Measurements from ENCODE around the gene ADAMTS7.
"Not testable (repeated sequence)": the region's sequence is repeated elsewhere in the genome, so short reads cannot be mapped to it uniquely, and the experiment has no call there.

Gene ADAMTS7

DNA sequence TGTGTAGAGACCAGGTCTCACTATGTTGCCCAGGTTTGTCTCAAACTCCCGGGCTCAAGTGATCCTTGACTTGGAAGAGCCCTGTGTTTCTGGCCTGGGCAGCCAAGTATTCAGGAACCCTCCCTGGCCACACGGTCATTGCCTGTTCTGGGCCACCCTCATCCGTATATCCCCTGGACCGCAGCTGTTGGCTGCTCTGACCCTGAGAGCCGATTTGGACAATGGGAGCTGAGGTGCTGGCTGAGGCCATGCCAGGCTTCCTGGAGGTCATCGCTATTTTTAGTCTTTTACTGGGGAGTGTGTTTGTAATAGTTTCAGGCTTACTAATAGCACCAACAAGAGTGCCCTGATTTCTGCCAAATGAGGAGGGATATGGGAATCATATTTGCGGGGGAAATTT is 60.7 kb downstream of the ADAMTS7 start:
- DNase-seq: no peak

DNA sequence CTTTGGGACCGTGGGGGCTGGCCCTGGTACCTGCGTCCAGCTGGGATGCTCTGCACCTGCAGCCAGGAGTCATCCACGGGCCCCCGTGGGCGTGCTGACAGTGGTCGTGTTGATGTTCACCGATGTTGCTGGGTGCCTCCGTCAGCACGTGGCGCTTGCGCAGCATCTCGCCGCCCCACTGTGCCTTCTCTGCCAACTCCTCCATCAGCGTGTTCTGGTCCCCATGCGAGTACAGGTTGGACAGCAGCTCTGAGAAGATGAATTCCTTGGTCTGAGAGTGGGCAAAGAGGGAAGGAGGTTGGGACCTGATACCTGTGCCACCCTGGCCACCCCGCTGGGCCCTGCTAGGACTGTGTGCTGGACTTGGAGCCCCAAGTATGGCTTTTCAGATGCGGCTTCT is 61.4 kb downstream of the ADAMTS7 start:
- DNase-seq: no peak

DNA sequence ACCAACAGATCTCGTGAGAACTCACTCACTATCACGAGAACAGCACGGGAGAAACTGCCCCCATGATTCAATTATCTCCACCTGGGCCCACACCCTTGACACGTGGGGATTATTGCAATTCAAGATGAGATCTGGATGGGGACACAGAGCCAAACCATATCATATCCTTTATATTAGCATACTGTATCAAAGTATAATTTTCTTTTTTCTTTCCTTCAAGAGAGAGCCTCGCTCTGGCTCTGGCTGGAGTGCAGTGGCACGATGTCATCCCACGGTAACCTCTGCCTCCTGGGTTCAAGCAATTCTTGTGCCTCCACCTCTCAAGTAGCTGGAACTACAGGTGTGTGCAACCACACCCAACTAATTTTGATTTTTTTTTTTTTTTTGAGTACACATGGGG is 63.4 kb downstream of the ADAMTS7 start:
- DNase-seq: not testable (repeated sequence)

DNA sequence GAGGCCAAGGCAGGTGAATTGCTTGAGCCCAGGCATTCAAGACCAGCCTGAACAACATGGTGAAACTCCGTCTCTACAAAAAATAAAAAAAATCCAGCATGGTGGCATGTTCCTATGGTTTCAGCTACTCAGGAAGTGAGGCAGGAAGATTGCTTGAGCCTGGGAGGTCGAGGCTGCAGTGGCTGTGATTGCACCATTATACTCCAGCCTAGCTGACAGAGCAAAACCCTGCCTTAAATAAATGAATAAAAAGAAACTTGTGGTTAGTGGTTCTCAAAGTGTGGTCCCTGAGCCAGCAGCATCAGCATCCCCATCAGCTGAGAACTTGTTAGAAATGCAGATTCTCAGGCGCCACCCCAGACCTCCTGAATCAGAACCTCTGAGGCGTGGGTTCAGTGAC is 69.6 kb downstream of the ADAMTS7 start:
- not testable (repeated sequence) for DNase-seq

DNA sequence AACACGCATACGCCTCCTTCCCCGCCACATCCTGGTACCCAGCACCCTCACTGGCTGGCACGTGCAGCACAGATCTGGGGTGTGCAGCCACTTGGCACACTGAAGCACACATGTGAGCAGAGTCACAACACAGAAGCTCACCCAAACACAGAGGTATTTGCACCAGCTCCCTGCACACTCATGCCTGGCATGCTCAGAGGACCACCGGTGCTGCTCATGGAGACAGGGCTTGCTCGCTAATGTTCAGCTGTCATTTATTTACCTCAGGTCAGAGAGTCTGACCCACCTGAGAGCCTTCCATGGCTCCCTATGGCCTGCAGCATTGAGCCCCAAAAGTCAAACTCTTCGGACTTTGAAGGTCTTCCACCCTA is 70.4 kb downstream of the ADAMTS7 start:
- no peak for DNase-seq

DNA sequence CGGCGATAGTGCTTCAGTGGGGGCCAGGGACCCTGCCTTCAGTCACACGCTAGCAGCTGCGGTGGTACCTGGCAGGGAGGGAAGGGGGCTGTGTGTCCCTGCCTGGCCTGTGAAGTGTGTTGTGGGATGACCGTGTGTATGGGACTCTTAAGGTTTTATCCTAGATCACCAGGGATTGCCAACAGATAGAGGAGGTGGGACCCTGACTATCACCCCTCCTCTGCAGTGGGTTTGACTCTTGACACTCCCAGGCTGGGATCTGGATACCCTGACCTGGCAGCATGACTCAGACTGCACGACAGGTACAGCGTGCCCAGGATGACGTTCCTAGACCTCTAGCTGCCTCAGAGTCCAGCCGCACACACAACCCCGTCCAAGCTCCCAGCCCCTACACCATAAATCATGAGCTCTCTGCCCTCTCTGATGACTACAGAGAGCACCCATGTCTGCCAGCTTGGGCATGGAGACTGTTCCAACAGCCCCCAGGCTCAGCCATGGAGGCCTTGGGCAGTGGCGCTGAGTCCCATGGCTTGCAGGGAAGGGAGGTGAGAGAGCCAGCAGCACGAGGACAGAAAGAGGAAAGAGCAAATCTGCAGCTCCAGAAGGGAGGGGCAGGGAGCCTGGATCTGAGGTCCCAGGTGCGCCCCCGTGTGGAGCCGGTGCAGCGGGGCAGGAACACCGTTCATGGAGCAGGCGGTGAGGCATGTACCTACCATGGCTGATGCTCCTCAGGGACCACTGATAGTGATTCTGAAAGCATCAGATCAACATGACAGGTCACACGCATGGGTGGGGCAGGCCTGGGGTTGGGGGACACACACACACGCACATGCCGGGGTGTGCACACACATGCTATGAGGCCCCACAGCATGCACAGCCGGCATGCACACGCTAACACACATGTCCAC is 71.0 kb downstream of the ADAMTS7 start:
- DNase-seq: peak; percentile 47

DNA sequence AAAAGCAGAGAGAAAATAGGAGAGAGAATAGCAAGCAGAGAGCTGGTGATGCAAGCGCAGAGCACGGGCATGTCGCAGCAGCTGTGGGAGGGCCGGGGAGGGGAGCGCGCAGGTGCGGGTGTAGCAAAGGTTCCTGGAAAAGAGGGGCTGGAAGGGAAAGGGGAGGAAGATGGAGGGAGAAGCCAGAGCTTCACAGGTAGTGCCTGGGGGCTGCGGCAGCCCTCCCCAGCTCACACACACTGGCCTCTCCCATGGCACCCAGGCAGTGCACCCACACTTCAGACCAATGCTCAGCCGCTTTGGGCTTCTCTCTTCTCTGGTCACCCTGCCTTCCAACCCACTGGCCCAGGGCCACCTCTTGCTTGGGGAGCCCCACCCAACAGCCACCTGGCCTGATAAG is 72.1 kb downstream of the ADAMTS7 start:
- no peak for DNase-seq

DNA sequence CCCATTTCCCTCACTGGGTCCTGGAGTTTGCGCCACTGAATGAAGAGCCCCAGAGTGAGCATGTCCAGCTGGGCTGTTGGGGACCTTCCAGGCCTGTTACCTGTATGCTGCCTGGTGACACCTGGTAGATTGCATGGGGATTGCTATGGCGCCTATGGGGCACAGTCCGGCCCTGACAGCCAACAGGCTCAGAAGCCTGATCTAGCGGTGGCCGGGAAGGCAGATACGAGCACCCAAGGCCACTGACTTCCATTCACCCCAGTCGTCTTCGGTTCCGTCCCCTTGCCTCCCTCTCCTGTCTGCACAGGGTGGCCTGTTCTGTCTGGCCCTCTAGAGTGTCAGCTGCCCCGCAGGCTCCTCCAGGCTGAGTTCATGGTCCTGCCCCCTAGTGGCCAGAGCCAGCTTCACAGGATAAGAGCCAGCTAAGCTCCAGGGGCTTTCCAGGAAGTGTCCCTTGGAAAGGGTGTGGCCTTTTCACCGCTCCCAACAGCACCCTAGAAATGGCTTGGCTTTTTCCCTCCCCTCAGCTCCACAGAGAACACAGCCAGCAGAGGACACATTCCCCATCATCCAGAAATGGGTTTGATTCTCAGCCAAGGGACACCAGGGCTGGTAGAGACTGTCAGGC is 73.2 kb downstream of the ADAMTS7 start:
- peak; percentile 30 for DNase-seq

DNA sequence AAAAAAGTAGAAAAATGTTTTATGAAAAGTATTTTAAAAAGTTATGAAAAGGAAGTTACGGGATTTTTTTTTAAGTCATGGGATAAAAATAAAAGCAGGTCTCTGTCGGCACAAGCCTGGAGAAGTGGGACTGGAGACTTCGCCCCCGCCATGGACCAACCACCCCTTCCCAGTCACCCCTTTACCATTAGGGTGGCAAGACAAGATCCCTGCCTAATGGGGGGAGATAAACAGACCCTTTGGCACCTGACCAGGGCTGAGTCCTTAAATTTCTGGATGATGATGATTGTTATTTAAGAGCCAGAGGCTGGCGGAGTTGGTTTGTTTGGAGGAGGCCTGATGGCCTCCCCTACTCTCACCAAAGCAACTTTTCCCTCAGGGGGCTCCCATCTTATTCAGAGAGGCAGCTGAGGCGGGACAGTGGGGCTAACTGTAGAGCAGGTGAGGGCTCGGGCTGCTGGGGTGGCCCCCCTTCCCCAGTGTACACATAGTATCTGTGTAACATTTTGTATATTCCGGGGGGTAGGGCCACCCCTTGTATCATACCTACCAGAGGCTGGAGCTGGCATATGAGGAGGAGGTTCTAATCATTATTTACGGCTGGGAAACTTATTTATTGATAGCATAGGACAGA is 74.0 kb downstream of the ADAMTS7 start:
- no peak for DNase-seq

DNA sequence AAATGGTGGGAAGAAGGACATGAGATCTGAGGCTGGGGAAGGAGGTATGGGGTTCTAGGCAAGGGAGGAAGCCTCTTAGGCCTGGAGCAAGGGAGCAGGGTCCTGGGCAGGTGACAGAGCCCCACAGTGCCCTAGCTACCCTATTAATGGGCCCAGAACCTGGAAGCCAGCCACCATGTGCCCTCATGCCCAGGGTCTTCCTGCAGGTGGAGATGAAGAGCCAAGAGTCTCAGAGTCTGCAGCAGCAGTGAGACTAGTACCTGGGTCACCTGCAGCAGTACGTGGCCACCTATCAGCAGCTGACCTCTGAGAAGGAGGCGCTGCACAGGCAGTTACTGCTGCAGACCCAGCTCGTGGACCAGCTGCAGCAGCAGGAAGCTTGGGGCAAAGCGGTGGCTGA is 75.0 kb downstream of the ADAMTS7 start:
- DNase-seq: not testable (repeated sequence)

DNA sequence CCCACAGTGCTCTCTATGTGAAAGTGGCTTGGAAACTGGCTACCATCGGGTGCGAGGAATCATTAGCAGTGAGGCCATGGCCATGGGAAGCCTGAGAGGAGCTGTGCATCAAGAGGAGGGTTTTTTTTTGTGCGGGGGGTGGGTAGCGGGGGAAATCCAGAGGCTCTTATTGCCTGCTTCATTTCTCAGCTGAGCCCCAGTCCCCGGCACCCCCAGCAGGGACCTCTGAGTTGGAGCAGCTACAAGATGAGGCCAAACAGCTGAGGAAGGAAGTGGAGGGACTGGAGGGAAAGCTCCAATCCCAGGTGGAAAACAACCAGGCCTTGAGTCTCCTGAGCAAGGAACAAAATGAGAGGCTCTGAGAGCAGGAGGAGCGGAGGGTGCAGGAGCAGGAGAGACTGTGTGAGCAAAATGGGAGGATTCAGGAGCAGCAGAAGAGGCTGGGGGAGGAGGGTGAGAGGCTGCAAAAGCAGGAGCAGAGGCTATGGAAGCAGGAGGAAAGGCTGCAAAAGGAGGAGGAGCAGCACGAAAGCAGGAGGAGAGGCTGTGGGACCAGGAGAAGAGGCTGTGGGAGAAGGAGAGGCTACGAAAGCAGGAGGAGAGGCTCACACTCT is 76.7 kb downstream of the ADAMTS7 start:
- no peak for DNase-seq

DNA sequence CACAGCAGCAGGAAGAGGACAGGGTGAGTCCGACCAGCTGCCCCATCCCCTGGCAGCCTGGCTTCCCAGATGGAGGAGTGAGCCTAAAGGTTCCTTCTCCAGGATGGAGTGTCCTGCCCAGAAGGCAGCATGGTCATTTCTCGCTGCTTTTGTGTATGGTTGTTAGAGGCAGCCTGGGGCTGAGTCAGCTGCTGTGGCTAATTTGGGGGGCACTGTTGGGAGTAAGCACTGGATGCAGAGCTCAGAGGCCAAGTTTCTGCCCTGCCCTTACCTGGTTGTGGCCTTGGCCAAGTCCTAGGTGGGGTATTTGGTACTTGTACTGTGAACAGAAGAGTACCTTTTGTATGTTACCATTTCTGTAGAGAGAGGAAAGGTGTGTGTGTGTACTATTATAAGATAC is 78.6 kb downstream of the ADAMTS7 start:
- DNase-seq: no peak

DNA sequence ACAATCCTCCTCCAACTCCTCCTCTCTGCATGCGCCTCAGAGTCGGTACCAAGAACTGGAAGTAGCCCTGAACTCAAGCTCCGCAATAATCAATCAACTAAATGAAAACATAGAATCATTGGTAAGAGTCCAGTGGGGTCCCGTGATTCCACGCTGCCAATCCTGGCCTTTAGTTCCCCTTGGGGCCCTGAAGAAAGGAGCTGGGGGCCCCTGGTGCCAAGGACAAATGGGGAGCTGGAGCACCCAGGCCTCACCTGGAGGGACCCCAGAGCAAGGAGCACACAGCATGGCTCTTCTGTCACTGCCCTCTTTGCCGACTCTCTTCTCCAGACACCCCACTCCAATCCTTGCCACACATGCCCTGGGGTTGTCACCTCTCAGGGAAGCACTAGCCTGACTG is 80.3 kb downstream of the ADAMTS7 start:
- no peak for DNase-seq

DNA sequence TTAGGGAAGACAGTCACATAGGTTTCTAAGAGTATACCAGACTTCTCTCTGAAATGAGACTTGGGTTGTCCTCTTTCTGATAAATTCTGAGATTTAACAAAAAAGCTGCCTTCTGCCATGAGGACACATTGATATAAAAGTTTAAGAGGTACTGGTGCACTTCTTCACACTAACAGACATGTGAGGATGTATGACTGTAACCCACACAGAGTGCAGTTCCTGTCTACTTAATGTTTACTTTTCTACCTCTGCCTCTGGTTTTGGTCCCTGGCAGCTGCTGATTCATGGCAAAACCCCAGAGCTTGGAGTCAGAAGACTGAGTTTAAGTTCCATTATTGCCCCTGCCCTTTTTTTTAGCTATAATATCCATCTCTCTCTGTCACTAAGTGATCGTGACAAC is 82.8 kb downstream of the ADAMTS7 start:
- not testable (repeated sequence) for DNase-seq

DNA sequence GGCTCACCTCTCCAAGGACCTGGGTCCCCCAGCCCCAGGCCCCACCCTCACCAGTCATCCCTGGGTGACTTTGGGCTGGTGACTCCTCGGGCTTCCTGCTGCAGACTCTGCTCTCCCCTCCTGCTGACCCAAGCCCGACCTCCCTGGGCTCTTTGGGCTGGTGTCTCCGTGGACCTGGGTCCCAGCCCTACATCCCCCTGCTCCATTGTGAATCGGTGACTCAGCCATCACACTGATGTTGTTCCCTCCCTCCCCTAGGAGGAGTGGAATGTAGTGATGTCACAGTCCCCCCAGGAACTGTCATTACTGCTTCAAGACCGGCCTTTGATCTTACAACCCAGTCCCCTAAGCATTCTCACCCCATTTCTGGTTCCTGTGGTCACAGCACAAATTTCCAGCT is 83.7 kb downstream of the ADAMTS7 start:
- DNase-seq: no peak

DNA sequence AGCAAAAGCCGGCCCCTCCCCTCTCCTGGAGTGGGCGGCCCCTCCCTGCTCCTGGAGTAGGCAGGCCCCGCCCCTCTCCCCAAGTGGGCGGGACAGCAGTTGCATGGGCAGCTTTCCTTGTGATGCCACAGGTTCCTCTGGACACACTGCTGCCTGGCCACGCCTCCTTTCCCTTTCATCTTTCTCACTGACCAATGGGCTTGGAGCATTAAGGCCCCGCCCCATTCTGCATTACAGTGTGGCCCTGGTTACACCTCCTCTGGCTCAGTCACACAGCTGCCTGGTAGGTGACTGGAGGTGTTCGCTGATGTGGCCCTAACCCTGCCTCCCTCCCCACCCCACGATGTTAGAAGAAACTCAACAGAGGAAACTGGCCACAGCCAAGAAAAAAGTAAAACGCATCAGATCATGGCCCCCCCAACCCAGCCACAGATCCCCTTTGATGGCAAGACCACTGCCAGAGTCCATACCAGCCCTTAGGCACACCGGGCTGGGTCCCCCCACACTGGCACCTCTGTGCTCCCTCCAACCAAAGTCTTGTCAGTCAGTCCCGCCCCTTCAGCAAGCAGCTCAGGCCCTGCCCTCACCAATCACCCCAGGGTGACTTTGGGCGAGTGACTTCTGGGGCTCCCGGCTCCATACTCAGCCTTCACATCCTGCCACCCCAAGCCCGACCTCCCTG is 84.3 kb downstream of the ADAMTS7 start:
- DNase-seq: no peak

DNA sequence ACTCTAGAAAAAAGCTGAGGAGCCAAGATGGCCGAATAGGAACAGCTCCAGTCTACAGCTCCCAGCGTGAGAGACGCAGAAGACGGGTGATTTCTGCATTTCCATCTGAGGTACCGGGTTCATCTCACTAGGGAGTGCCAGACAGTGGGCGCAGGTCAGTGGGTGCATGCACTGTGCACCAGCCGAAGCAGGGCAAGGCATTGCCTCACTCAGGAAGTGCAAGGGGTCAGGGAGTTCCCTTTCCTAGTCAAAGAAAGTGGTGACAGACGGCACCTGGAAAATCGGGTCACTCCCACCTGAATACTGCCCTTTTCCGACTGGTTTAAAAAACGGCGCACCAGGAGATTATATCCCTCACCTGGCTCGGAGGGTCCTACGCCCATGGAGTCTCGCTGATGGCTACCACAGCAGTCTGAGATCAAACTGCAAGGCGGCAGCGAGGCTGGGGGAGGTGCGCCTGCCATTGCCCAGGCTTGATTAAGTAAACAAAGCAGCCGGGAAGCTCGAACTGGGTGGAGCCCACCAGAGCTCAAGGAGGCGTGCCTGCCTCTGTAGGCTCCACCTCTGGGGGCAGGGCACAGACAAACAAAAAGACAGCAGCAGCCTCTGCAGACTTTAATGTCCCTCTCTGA is 91.3 kb downstream of the ADAMTS7 start:
- not testable (repeated sequence) for DNase-seq

DNA sequence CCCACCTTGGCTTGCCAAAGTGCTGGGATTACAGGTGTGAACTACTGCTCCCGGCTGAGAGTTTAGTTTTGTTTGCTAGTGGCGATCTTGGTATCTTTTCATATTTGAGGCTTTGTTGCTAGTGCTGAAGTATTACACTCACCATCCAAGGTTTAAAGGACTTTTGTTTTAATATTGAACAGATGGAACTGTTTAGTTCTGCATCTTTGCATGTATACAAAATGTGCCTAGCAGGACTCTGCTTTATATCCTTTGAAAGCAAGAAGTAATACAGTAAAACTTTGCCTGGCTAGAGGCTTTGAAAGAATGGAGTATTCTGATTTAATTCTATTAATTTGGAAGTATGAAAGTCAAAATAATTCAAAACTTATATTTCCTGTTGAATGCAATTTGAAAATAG is 92.4 kb downstream of the ADAMTS7 start:
- DNase-seq: no peak

DNA sequence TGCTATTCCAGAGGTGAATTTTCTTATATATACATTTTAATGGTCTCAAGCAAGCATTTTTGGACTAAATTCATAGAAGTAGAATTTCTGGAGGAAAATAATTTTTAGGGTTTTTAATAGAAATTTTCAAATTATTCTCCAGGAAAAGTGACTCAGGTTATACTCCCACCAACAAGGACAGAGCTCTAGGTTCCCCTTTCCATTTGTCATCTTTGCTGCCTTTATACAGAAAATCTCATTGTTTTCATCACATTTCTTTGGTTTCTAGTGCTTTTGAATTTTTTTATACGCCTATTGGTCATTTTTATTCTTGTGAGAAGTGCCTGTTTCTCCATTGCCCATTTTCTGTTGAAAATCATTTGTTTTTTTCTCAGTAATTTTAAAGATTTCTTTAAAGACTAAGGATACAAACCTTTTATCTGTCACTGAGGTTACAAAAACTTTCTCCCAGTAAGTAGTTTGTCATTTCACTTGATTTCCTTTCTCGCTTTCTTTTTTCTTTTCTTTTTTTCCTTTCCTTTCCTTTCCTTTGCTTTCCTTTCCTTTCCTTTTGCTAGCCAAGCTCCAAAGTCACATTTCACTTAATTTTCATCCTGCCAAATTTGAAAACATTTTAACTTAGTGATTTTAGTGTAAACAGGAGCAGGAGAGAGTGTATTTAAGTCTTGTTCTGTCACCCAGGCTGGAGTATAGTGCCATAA is 93.2 kb downstream of the ADAMTS7 start:
- DNase-seq: no peak

DNA sequence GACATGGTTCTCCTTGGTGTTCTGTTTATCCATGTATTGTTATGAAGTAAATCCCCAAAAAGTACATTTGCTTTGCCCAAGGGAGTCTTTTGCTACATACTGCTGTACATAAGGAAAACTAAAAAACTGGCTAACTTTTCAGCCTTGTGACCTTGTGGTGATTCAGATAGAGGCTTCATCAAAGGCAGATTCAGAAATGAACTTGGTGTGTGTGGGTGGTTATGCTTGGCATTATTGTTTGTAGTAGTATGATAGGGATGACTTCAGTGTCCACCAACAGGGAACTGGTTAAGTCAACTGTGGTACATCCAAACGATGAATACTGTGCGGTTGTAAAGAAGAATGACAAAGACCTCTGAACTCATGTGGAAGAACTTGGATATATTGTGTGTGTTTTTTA is 94.6 kb downstream of the ADAMTS7 start:
- no peak for DNase-seq

DNA sequence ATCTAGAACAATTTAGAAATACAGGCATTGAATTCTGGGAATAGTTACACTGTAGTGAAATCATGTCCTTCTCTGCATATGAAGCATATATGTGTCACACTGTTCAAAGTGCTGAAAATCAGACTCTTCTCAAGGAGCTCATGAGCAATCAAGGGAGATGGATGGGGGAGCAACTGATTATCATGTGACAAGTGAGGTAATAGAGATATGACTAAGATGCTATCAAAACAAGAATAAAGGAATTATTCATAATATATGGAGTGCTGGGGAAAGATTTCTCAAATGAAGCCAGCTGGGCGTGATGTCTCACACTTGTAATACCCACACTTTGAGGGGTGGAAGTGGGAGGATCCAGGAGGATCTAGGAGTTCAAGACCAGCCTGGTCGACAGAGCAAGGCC is 95.3 kb downstream of the ADAMTS7 start:
- DNase-seq: no peak

DNA sequence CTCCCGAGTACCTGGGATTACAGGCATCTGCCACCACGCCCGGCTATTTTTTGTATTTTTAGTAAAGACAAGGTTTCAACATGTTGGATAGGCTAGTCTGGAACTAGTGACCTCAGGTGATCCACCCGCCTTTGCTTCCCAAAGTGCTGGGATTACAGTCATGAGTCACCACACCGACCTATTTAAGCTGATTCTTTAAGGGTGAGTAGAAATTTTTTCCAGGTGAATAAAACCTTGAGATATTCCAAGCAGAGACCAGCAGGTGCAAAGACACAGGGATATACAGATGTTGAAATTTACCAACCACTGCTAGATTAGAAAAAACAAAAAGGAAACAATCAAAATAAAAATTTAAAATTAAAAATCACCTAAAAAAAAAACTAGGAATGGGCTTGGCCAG is 95.8 kb downstream of the ADAMTS7 start:
- DNase-seq: no peak
